Smooth muscle cell (in vitro differentiated cells): ENCODE data around the gene ISYNA1. TPM values are rescaled to one million over a fixed set of nuclear protein-coding genes. Genes with fewer than 3 reads are reported as not detected.

Experiments used
- DNase-seq: peaks from one replicate; lab custom pipeline; 2025; ENCODE audit not compliant: unreplicated experiment; lab: John Stamatoyannopoulos, UW
- H2AFZ ChIP-seq: fragments of 200-600 bp; sonication (generic); 2 replicates; pipeline ENCODE4 v1.6.0; 2016; ENCODE audit warnings: antibody characterized with exemption, low read depth, mild to moderate bottlenecking
- H3F3A ChIP-seq: fragments of 200-600 bp; sonication (generic); 2 replicates; pipeline ENCODE4 v1.6.0; 2017; ENCODE audit warnings: antibody characterized with exemption, low read depth
- H3K27ac ChIP-seq: fragments of 200-600 bp; sonication (generic); 2 replicates; pipeline ENCODE4 v1.5.1; 2016; ENCODE audit warnings: low read depth, mild to moderate bottlenecking
- H3K27me3 ChIP-seq: fragments of 200-600 bp; sonication (generic); 2 replicates; pipeline ENCODE4 v1.6.1; 2016; ENCODE audit warnings: low read depth, mild to moderate bottlenecking
- H3K36me3 ChIP-seq: fragments of 200-600 bp; sonication (generic); 2 replicates; pipeline ENCODE4 v1.5.1; 2016; ENCODE audit warnings: low read depth
- H3K4me1 ChIP-seq: fragments of 200-600 bp; sonication (generic); 2 replicates; pipeline ENCODE4 v1.5.1; 2016; ENCODE audit warnings: low read depth
- H3K4me2 ChIP-seq: fragments of 200-600 bp; sonication (generic); 2 replicates; pipeline ENCODE4 v1.6.0; 2016; ENCODE audit warnings: mild to moderate bottlenecking
- H3K4me3 ChIP-seq: fragments of 200-600 bp; sonication (generic); 2 replicates; pipeline ENCODE4 v1.5.1; 2016; ENCODE audit warnings: mild to moderate bottlenecking
- H3K79me2 ChIP-seq: fragments of 200-600 bp; sonication (generic); 2 replicates; pipeline ENCODE4 v1.6.0; 2016; ENCODE audit warnings: low read depth, mild to moderate bottlenecking
- H3K9ac ChIP-seq: fragments of 200-600 bp; sonication (generic); 2 replicates; pipeline ENCODE4 v1.6.0; 2016; ENCODE audit warnings: low read depth
- H3K9me3 ChIP-seq: fragments of 200-600 bp; sonication (generic); replicated peaks from 2 replicates; pipeline ENCODE4 v1.5.1; 2016; ENCODE audit warnings: low read depth
- H4K20me1 ChIP-seq: fragments of 200-600 bp; sonication (generic); 2 replicates; pipeline ENCODE4 v1.6.0; 2016; ENCODE audit warnings: low read depth
- CTCF ChIP-seq: fragments of 200-600 bp; sonication (generic); IDR thresholded peaks from 2 replicates; pipeline ENCODE4 v1.5.1; 2017; ENCODE audit warnings: borderline replicate concordance, mild to moderate bottlenecking, antibody characterized with exemption; ENCODE audit not compliant: insufficient read depth, poor library complexity, severe bottlenecking
- WGBS: methylation state at CpG from one replicate; pipeline ENCODE4 v1.1.7; 2016; ENCODE audit warnings: low lambda C conversion rate; 5-methylcytosine and 5-hydroxymethylcytosine counted together
- polyA plus RNA-seq: library from polyadenylated mRNA; unstranded; fragments of >200 nt; fragmentation: Nextera tagmentation; extraction: Ambion mirVana; gene quantifications from 2 replicates; pipeline ENCODE4 v1.2.1, GENCODE V29; 2016
- total RNA-seq: library from RNA; depleted of rRNA; stranded (reverse); fragments of >200 nt; gene quantifications from 2 replicates; pipeline ENCODE4 v1.2.3, GENCODE V29; 2014

ISYNA1 gene
- total and polyA plus RNA-seq, 2 experiments from 2014 or later: 56.9 to 60.1 TPM

- Histone ChIP-seq H3K27me3 (no peaks in the 10 kb centered on the region), H4K20me1 (peaks cover 97% of the 10 kb centered on the region), H3K4me2 (no peak overlapping the region), H3F3A (peaks cover 5% of the 10 kb centered on the region), H3K79me2 (peaks cover 6% of the 10 kb centered on the region), H2AFZ (no peak overlapping the region), H3K27ac (no peak overlapping the region), H3K36me3 (no peaks in the 10 kb centered on the region), H3K9ac (no peak overlapping the region), H3K4me3 (no peak overlapping the region), H3K9me3 (no peaks in the 10 kb centered on the region), H3K4me1 (no peaks in the 10 kb centered on the region)
- no peak for DNase-seq
- no peak for TF ChIP-seq CTCF
- WGBS: 99% methylated on average over 6 of the region's 6 CpGs
These were observed 28.0 kb upstream of the ISYNA1 start for GRCh38 chr19:18465964-18466339.

GRCh38 chr19:18465214-18465963, 27.5 kb upstream of the ISYNA1 start:
- H2AFZ ChIP-seq: no peak overlapping the region
- TF ChIP-seq CTCF: no peak
- H3K27ac ChIP-seq: no peak overlapping the region
- H4K20me1 ChIP-seq: peaks cover 97% of the 10 kb centered on the region
- H3K9ac ChIP-seq: no peak overlapping the region
- no peaks in the 10 kb centered on the region for H3K36me3 ChIP-seq
- H3K4me2 ChIP-seq: no peak overlapping the region
- no peak overlapping the region for H3K4me3 ChIP-seq
- WGBS: 98% methylated on average over 27 of the region's 30 CpGs
- no peaks in the 10 kb centered on the region for H3K4me1 ChIP-seq
- H3F3A ChIP-seq: no peaks in the 10 kb centered on the region
- no peaks in the 10 kb centered on the region for H3K27me3 ChIP-seq
- DNase-seq: no peak
- no peaks in the 10 kb centered on the region for H3K9me3 ChIP-seq
- peaks cover 6% of the 10 kb centered on the region for H3K79me2 ChIP-seq

- H2AFZ ChIP-seq: no peak overlapping the region
- H3F3A ChIP-seq: no peaks in the 10 kb centered on the region
- no peaks in the 10 kb centered on the region for H3K4me1 ChIP-seq
- H3K4me3 ChIP-seq: no peak overlapping the region
- H4K20me1 ChIP-seq: peaks cover 97% of the 10 kb centered on the region
- H3K79me2 ChIP-seq: peaks cover 6% of the 10 kb centered on the region
- no peaks in the 10 kb centered on the region for H3K27me3 ChIP-seq
- no peaks in the 10 kb centered on the region for H3K36me3 ChIP-seq
- no peak overlapping the region for H3K4me2 ChIP-seq
- WGBS: 78% methylated on average over 8 of the region's 8 CpGs
- no peak overlapping the region for H3K9ac ChIP-seq
- no peak for DNase-seq
- TF ChIP-seq CTCF: no peak
- no peaks in the 10 kb centered on the region for H3K9me3 ChIP-seq
- H3K27ac ChIP-seq: no peak overlapping the region
These were observed 26.7 kb upstream of the ISYNA1 start for GRCh38 chr19:18464646-18465045.

GRCh38 chr19:18461471-18461870, 23.5 kb upstream of the ISYNA1 start:
- H3K27me3 ChIP-seq: no peaks in the 10 kb centered on the region
- TF ChIP-seq CTCF: no peak
- no peak overlapping the region for H2AFZ ChIP-seq
- H3K79me2 ChIP-seq: no peaks in the 10 kb centered on the region
- no peaks in the 10 kb centered on the region for H3F3A ChIP-seq
- H3K27ac ChIP-seq: no peak overlapping the region
- H3K9me3 ChIP-seq: no peaks in the 10 kb centered on the region
- peaks cover 94% of the 10 kb centered on the region for H4K20me1 ChIP-seq
- H3K4me3 ChIP-seq: no peak overlapping the region
- no peak for DNase-seq
- H3K36me3 ChIP-seq: no peaks in the 10 kb centered on the region
- no peak overlapping the region for H3K9ac ChIP-seq
- H3K4me2 ChIP-seq: no peak overlapping the region
- 97% methylated on average over 22 of the region's 22 CpGs for WGBS
- no peaks in the 10 kb centered on the region for H3K4me1 ChIP-seq
